ENCODE data around the gene AIF1.

Gene AIF1

GRCh38 chr6:31586008-31586407 lies 29.0 kb upstream of the AIF1 start, which contains the start of gene LST1 (continued):
- no peak for TF ChIP-seq TSHZ2 (CRISPR knock-in tag; IDR thresholded peaks at IDR 0.05)
- no peak for TF ChIP-seq ZNF565 (CRISPR knock-in tag; conservative IDR thresholded peaks at IDR 0.05; ENCODE audit: low read depth)
- TF ChIP-seq ZC3H10 (CRISPR knock-in tag; IDR thresholded peaks at IDR 0.05), result no peak
- TF ChIP-seq CSRNP3 (CRISPR knock-in tag; IDR thresholded peaks at IDR 0.05), result no peak
- no peak for TF ChIP-seq GLIS3 (CRISPR knock-in tag; IDR thresholded peaks at IDR 0.05)
- no peak for TF ChIP-seq PPARA (CRISPR knock-in tag; IDR thresholded peaks at IDR 0.05; ENCODE audit: borderline replicate concordance)

GRCh38 chr6:31586599-31587281 lies 28.3 kb upstream of the AIF1 start:
- TF ChIP-seq ZNF565 (CRISPR knock-in tag; conservative IDR thresholded peaks at IDR 0.05; ENCODE audit: low read depth) (no peak), RARB (CRISPR knock-in tag; IDR thresholded peaks at IDR 0.05) (no peak), POU6F1 (CRISPR knock-in tag; IDR thresholded peaks at IDR 0.05; ENCODE audit: borderline replicate concordance, low read depth) (no peak), SNAI2 (CRISPR knock-in tag; IDR thresholded peaks at IDR 0.05) (no peak), CSDC2 (CRISPR knock-in tag; IDR thresholded peaks at IDR 0.05) (no peak), TSHZ2 (CRISPR knock-in tag; IDR thresholded peaks at IDR 0.05) (no peak), OSR1 (CRISPR knock-in tag; IDR thresholded peaks at IDR 0.05) (no peak), GLIS3 (CRISPR knock-in tag; IDR thresholded peaks at IDR 0.05) (no peak), ZFP30 (CRISPR knock-in tag; IDR thresholded peaks at IDR 0.05) (no peak), ISL1 (CRISPR knock-in tag; IDR thresholded peaks at IDR 0.05) (no peak), ZFP3 (CRISPR knock-in tag; IDR thresholded peaks at IDR 0.05) (no peak), ZC3H10 (CRISPR knock-in tag; IDR thresholded peaks at IDR 0.05) (no peak), TOX (CRISPR knock-in tag; IDR thresholded peaks at IDR 0.05; ENCODE audit: borderline replicate concordance) (no peak), BACH2 (CRISPR knock-in tag; IDR thresholded peaks at IDR 0.05; ENCODE audit: borderline replicate concordance) (no peak), ZNF8 (CRISPR knock-in tag; IDR thresholded peaks at IDR 0.05) (no peak), PATZ1 (CRISPR knock-in tag; IDR thresholded peaks at IDR 0.05; ENCODE audit: borderline replicate concordance) (no peak), ARNTL (CRISPR knock-in tag; IDR thresholded peaks at IDR 0.05; ENCODE audit: borderline replicate concordance, low read depth) (no peak)

More at GRCh38 chr6:31586599-31587281, 28.3 kb upstream of the AIF1 start:
- ATAC-seq, result no peak

Data from SK-N-SH treated with all-trans-retinoic acid at 6 μM for 48 hours (cell line).